ENCODE measurements around the gene PTPN3. TPM values are rescaled to one million over a fixed set of nuclear protein-coding genes. Genes with fewer than 3 reads are reported as not detected.
"Not testable (repeated sequence)": the region's sequence is repeated elsewhere in the genome, so short reads cannot be mapped to it uniquely, and the experiment has no call there.

The PTPN3 gene
- total RNA-seq, 1 experiment from 2014 or later, result 20.8 TPM

GRCh38 chr9:109534151-109534550, 36.0 kb upstream of the PTPN3 start:
- Histone ChIP-seq H3K4me2 (ENCODE audit: low read length) (no peak overlapping the region), H3K36me3 (ENCODE audit: control insufficient read depth in 1 of 2, insufficient read depth in 2 of 2, low read length in 2 of 2) (no peaks in the 10 kb centered on the region), H3K27me3 (ENCODE audit: insufficient read depth, low read length) (peaks cover 52% of the 10 kb centered on the region), H3K27ac (ENCODE audit: low read depth, low read length) (no peak overlapping the region), H3K9me3 (ENCODE audit: control insufficient read depth in 1 of 2, insufficient read depth in 1 of 2, low read depth in 1 of 2, low read length in 2 of 2) (no peaks in the 10 kb centered on the region), H3K9ac (ENCODE audit: low read length) (no peak overlapping the region), H3K9me2 (ENCODE audit: insufficient read depth) (no peaks in the 10 kb centered on the region), H3K4me3 (replicated peaks in 1 of 2; ENCODE audit: low read depth in 1 of 2, low read length in 2 of 2) (no peak overlapping the region), H4K20me1 (ENCODE audit: insufficient read depth) (no peaks in the 10 kb centered on the region), H3K79me2 (ENCODE audit: insufficient read depth, low read length) (no peaks in the 10 kb centered on the region), H2AFZ (ENCODE audit: low read depth, low read length, poor library complexity, severe bottlenecking) (no peak overlapping the region), H3K4me1 (ENCODE audit: control insufficient read depth in 1 of 2, insufficient read depth in 2 of 2, low read length in 2 of 2) (no peaks in the 10 kb centered on the region)
- ATAC-seq (no peak), DNase-seq (ENCODE audit: low read depth, low spot score) (no peak)
- RAD21 ChIA-PET (ENCODE audit: low non-redundant PET in 1 of 2, low total read pairs in 2 of 2, uncharacterized antibody in 2 of 2, unreplicated experiment in 2 of 2), result no interaction called here
- TF ChIP-seq TCF7L2 (IDR thresholded peaks at IDR 0.05; ENCODE audit: borderline replicate concordance, extremely low read depth, insufficient read depth, insufficient read length) (no peak), RAD21 (IDR thresholded peaks at IDR 0.05; ENCODE audit: low read depth) (no peak), CBX3 (IDR thresholded peaks at IDR 0.05; ENCODE audit: low read depth) (no peak), MAX (IDR thresholded peaks at IDR 0.05) (no peak), SIN3A (IDR thresholded peaks at IDR 0.05; ENCODE audit: low read depth) (no peak), EZH2phosphoT487 (IDR thresholded peaks at IDR 0.05; ENCODE audit: borderline replicate concordance) (no peak), CEBPB (IDR thresholded peaks at IDR 0.05; ENCODE audit: low read depth) (no peak), EZH2 (IDR thresholded peaks at IDR 0.05) (no peak), ELF1 (IDR thresholded peaks at IDR 0.05; ENCODE audit: borderline replicate concordance, low read depth) (no peak), REST (IDR thresholded peaks at IDR 0.05; ENCODE audit: low read depth) (no peak), POLR2A (IDR thresholded peaks at IDR 0.05; ENCODE audit: borderline replicate concordance, extremely low read depth, insufficient read depth, insufficient read length) (no peak), ZNF274 (IDR thresholded peaks at IDR 0.05; ENCODE audit: low read depth, low read length) (no peak), SRF (IDR thresholded peaks at IDR 0.05; ENCODE audit: low read depth) (no peak), JUND (IDR thresholded peaks at IDR 0.05) (no peak)
- TF ChIP-seq, protein P1, sequence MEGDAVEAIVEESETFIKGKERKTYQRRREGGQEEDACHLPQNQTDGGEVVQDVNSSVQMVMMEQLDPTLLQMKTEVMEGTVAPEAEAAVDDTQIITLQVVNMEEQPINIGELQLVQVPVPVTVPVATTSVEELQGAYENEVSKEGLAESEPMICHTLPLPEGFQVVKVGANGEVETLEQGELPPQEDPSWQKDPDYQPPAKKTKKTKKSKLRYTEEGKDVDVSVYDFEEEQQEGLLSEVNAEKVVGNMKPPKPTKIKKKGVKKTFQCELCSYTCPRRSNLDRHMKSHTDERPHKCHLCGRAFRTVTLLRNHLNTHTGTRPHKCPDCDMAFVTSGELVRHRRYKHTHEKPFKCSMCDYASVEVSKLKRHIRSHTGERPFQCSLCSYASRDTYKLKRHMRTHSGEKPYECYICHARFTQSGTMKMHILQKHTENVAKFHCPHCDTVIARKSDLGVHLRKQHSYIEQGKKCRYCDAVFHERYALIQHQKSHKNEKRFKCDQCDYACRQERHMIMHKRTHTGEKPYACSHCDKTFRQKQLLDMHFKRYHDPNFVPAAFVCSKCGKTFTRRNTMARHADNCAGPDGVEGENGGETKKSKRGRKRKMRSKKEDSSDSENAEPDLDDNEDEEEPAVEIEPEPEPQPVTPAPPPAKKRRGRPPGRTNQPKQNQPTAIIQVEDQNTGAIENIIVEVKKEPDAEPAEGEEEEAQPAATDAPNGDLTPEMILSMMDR (IDR thresholded peaks at IDR 0.05 in 2 of 3, conservative IDR thresholded peaks at IDR 0.05 in 1 of 3; ENCODE audit: borderline replicate concordance in 1 of 3, insufficient read depth in 1 of 3, low read depth in 2 of 3, low read length in 2 of 3), result no peak
- intact Hi-C loops (cut with micrococcal nuclease), result no loop called here
- CTCF ChIA-PET, result no interaction called here
- no TSS peak for BruUV-seq (replicated peaks)
- POLR2A ChIA-PET, result no interaction called here

- RAD21 ChIA-PET (ENCODE audit: low non-redundant PET in 1 of 2, low total read pairs in 2 of 2, uncharacterized antibody in 2 of 2, unreplicated experiment in 2 of 2); H3K4me1 ChIP-seq (ENCODE audit: control insufficient read depth in 1 of 2, insufficient read depth in 2 of 2, low read length in 2 of 2); H2AFZ ChIP-seq (ENCODE audit: low read depth, low read length, poor library complexity, severe bottlenecking); H4K20me1 ChIP-seq (ENCODE audit: insufficient read depth); H3K9me3 ChIP-seq (ENCODE audit: control insufficient read depth in 1 of 2, insufficient read depth in 1 of 2, low read depth in 1 of 2, low read length in 2 of 2); H3K4me2 ChIP-seq (ENCODE audit: low read length); H3K27ac ChIP-seq (ENCODE audit: low read depth, low read length); DNase-seq (ENCODE audit: low read depth, low spot score); CTCF ChIA-PET; POLR2A ChIA-PET; ATAC-seq; H3K79me2 ChIP-seq (ENCODE audit: insufficient read depth, low read length); H3K9me2 ChIP-seq (ENCODE audit: insufficient read depth); H3K4me3 ChIP-seq (replicated peaks in 1 of 2; ENCODE audit: low read depth in 1 of 2, low read length in 2 of 2); BruUV-seq (replicated peaks); H3K36me3 ChIP-seq (ENCODE audit: control insufficient read depth in 1 of 2, insufficient read depth in 2 of 2, low read length in 2 of 2); intact Hi-C loops (cut with micrococcal nuclease); H3K9ac ChIP-seq (ENCODE audit: low read length): not testable (repeated sequence)
- H3K27me3 ChIP-seq (ENCODE audit: insufficient read depth, low read length), result peaks cover 41% of the 10 kb centered on the region
Measured at GRCh38 chr9:109532652-109533051, 34.5 kb upstream of the PTPN3 start.

All from HCT116 (cell line).